Stimulated activated CD8-positive, alpha-beta memory T cell treated with anti-CD3 and anti-CD28 coated beads, Interleukin-12 subunit alpha, Interleukin-12 subunit beta, amount 100 ng/mL, for 24 hours (primary cell): ENCODE measurements around the gene CTSZ.
"Not testable (repeated sequence)": the region's sequence is repeated elsewhere in the genome, so short reads cannot be mapped to it uniquely, and the experiment has no call there.

Experiments
- DNase-seq: peaks from one replicate; pipeline ENCODE4 v3.0.0-alpha.2; 2020; ENCODE audit errors: extremely low read depth

Gene CTSZ

DNA sequence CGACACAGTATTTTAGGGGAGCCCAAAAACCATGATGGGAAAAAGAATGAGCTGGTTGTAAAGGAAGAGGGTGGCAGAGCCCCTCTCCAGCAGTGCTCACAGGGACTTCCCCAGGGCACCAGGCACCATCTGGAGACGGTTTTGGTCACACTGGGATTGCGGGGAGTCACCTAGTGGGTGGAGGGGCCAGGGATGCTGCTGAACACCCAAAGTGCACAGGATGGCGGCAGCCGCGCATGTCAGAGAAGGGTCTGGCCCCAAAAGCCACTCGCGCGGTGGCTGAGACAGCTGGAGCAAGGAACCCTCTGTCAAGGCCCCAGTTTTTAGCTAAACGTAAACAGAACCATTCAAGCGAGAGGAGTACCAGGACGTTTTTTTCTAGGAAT, 10.8 kb downstream of the CTSZ start:
- DNase-seq = no peak

GRCh38 chr20:58995461-58996225, 11.4 kb downstream of the CTSZ start:
- no peak for DNase-seq

DNA sequence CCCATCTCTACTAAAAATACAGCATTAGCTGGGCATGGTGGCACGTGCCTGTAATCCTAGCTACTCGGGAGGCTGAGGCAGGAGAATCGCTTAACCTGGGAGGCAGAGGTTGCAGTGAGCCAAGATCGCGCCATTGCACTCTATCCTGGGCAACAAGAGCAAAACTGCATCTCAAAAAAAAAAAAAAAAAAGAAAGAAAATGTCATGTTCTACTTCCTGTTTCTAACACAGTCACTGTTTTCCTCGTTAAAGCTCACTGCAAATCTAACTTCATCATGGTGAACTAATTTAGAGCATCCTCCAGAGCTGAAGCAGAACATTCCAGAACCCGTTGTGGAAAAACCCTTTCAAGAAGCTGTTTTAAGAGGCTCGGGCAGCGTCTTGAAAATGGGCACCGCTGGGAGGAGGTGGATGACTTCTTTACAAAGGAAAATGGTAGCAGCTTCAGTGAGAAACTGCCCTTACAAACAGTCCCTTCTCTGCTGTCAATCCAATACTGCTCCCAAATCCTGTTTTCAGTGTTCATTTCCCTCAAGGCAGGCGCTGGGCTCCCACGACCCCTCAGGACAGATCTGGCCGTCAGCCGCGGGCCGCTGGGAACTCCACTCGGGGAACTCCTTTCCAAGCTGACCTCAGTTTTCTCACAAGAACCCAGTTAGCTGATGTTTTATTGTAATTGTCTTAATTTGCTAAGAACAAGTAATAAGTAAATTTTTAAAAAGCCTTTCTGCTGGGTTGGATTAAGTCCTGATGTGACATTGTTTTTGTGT, 12.5 kb downstream of the CTSZ start:
- no peak for DNase-seq

GRCh38 chr20:58993332-58994248, 13.5 kb downstream of the CTSZ start:
- no peak for DNase-seq

DNA sequence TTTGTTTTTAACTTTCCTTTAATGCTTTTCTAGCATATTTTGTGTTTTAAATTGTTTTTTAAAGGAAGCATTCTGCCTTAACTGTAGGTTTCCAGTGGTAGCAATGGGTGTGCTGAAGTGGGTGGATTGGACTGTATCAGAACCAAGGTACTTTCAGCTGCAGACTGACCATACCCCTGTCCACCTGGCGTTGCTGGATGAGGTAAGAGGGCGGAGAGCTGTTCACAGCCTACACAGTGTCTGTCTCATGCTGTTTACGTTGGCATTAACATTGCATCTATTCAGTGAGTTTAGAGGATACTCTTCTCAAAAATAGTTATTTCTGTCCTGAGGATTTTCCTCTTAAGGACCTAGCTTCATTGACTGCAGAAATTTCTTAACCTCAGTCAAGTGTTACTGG, 14.1 kb downstream of the CTSZ start:
- no peak for DNase-seq

GRCh38 chr20:58991715-58992114, 15.3 kb downstream of the CTSZ start:
- DNase-seq = no peak

GRCh38 chr20:58990651-58991445, 16.2 kb downstream of the CTSZ start:
- no peak for DNase-seq

DNA sequence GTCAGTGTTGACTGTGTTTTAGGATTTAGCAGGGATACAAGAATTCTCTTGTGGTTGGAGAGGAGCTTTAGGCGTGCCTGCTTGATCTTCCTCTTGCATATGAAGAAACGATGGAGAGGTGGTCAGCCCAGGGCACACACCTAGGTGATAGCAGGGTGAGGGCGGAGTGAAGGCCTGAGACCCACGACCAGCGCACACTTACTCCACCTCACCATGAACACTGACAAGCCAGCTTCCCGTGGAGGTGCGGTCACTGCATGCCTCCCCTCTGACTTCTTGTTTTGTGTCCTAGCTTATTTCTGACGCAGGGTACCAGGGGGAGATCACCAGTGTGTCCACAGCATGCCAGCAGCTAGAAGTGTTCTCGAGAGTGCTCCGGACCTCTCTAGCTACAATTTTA, 17.9 kb downstream of the CTSZ start:
- no peak for DNase-seq

DNA sequence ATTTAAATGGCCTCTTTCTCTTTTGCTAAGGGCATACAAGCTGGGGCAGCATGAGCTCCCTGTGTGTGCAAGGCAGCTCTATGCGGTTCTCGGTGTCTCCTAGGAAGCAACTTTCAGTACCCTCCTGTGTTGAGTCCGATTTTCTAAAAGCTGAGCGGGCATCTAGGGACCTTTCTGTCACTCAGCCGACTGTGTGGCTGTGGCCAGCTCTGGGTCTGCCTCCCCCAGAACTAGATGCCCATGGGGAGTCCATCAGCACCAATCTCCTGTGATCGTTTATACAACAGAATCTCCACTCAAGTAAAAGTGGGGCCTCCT, 18.5 kb downstream of the CTSZ start:
- DNase-seq = no peak

GRCh38 chr20:58987790-58988564, 19.1 kb downstream of the CTSZ start:
- no peak for DNase-seq

DNA sequence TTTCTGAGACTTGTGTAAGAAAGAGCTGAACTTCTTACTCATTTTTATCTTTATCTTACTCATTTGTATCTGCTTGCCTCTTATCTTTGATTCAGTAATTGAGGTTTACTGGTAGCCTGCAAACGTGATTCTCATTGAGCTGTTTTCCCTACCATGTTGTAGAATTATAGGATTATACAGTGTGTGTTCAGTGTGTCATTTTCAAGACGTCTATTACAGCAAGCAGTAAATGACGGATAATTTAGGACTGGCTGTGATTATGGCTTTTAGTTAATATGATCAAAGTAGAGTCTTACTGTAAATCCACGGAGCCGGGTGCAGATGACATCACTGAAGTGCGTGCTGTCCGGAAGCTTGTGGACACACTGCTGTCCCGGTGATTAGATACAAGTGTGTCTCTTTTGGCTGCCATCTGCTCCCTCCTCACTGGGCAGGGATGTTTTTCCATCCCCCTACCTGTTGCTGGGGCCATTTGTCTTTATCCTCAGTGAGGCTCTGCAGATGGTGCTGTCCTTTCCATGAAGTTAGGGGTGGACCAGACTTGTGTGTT, 20.0 kb downstream of the CTSZ start:
- DNase-seq = no peak

DNA sequence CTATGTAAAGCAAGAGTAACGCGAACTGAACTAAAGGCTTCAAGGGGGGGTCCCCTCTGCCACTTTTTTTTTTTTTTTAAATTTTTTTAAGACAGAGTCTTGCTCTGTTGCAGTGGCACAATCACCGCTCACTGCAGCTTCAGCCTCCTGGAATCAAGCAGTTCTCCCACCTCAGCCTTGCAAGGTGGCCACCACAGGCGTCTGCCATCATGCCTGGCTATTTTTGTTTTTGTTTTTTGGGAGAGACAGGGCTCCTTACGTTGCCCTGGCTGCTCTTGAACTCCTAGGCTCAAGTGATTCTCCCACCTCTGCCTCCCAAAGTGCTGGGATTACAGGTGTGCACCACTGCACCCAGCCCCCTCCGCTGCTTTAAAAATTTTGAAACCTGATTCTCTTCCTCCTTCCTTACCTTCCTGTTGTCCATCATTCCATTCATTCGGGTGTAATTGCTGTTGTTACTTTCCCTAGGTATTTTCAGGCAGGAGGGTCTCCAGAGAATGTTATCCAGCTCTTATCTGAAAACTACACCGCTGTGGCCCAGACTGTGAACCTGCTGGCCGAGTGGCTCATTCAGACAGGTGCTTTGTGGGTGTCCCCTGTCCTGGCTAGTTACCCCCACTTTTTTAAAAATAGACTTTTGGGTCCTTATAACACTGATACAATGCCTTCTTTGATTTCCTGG, 20.6 kb downstream of the CTSZ start:
- no peak for DNase-seq

- DNase-seq = no peak
Measured at GRCh38 chr20:58985656-58986055, 21.4 kb downstream of the CTSZ start.

- no peak for DNase-seq
Measured at GRCh38 chr20:58984691-58985090, 22.4 kb downstream of the CTSZ start.

DNA sequence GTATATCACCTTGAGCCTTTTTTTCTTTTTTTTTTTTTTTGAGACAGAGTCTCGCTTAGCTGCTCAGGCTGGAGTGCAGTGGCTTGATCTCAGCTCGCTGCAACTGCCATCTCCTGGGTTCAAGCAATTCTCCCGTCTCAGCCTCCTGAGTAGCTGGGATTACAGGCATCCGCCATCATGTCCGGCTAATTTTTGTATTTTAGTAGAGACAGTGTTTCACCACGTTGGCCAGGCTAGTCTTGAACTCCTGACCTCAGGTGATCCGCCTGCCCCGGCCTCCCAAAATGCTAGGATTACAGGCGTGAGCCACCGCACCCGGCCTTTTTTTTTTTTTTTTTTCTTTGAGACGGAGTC, 24.0 kb downstream of the CTSZ start:
- not testable (repeated sequence) for DNase-seq

DNA sequence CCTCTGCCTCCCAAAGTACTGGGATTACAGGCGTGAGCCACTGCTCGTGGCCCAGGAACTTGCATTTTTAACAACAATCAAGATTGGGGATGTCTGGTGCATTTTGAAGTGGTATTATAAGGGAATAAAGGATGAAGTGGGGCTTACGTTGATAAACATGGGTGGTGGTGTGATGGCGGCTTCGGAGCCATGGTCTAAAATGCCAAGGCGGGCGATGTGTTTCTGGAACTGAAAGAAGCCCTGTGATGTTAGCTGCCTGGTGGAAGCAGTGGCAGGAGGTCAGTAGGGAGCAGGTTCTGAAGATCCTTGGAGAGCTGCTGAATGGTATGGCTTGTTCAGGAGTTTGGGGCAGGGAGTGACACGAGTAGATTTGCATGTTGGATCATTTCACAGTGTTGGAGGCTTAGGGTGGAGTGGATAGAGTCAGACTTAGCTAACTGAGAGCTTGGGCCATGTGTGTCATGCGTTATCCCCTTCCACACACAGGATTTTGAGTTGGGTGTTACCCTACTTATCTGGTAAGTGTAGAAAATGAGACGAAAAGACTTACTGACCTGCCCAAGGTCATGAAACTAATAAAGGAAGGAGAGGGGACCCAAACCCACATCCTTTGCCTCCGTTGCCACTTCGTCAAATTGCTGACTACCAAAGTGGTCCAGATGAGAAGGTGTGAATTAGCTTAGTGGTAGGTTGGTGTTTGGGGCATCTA, 24.5 kb downstream of the CTSZ start:
- DNase-seq = no peak

GRCh38 chr20:58981628-58982364, 25.3 kb downstream of the CTSZ start:
- DNase-seq = no peak

DNA sequence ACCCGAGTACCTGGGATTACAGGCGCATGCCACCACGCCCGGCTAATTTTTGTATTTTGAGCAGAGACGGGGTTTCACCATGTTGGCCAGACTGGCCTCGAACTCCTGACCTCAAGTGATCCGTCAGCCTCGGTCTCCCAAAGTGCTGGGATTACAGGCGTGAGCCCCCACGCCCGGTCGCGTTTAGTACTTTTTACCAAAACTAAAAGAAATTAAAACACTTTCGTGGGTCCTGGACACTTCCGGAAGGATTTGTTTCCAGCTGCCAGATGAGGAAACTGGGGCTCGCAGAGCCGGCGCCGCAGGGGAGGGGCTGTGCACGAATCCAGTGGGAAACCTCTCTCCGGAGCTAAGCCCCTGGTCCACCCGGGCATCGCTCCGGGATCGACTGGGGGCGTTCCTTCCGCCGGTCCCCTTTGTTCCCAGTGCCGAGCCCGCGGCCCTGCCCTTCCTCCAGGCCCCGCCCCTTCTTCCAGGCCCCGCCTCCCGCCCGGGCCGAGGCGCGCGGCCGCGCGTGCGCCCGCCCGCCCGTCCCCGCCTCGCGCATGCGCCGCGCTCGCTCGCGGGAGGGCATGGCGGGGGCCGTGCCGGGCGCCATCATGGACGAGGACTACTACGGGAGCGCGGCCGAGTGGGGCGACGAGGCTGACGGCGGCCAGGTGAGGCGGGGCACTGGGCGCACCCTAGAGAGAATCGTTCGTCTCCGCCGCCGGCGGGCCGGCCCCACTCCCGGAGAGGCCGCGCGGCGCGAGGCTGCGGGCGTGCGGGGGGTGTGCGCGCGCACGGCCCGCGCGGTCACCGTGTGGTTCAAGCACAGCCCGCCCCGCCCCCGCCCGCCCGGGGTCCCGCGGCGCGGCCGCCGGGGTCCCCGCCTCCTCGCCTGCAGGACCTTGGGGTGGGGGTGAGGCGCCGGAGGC, 26.1 kb downstream of the CTSZ start, which contains the start of gene NELFCD:
Gene NELFCD, plus strand, starts transcription at position 546 of the 917 bp plus-strand sequence. Its CDS starts 54 bp downstream, at position 600.
- peak; percentile 75 for DNase-seq
